ENCODE measurements around the gene TANC1. TPM values are rescaled to one million over a fixed set of nuclear protein-coding genes. Genes with fewer than 3 reads are reported as not detected.

Gene TANC1
- total and polyA plus RNA-seq, 12 donors: 17.8 to 90.5 (median 70.0) TPM

GRCh38 chr2:159069229-159069628, 100.8 kb downstream of the TANC1 start:
- ATAC-seq (peak in 4 of 8 donors; percentile 35 to 54 (median 39)), DNase-seq (no peak)
- Histone ChIP-seq H3K4me1 (peaks cover 0 to 59% (median 33%) of the 10 kb centered on the region in 9 donors), H3K4me3 (no peak overlapping the region), H3K27me3 (no peaks in the 10 kb centered on the region), H3K9me3 (no peaks in the 10 kb centered on the region), H3K27ac (peak overlapping the region in 9 of 10 donors; percentile 3 to 80 (median 49)), H3K36me3 (peaks cover 0 to 19% (median 6%) of the 10 kb centered on the region in 9 donors)
- intact Hi-C loops (cut with DNase I): no loop called here
- TF ChIP-seq CTCF (IDR thresholded peaks at IDR 0.05): no peak
- 36 to 54% methylated on average over 2 of the region's 2 CpGs for WGBS, 2 donors

- TF ChIP-seq CTCF (IDR thresholded peaks at IDR 0.05): no peak
- H3K4me1 ChIP-seq: peaks cover 0 to 57% (median 25%) of the 10 kb centered on the region in 9 donors
- intact Hi-C loops (cut with DNase I): loop anchor here in 1 of 10 donors (5.0 kb wide), 1 partner anchor 47 kb away; no protein-coding TSS in a partner anchor
Observed at GRCh38 chr2:159070235-159070634, 101.8 kb downstream of the TANC1 start.

GRCh38 chr2:159071190-159071915, 102.9 kb downstream of the TANC1 start:
- intact Hi-C loops (cut with DNase I): loop anchor here in 1 of 10 donors (5.0 kb wide), 1 partner anchor 46 kb away; no protein-coding TSS in a partner anchor
- no peak overlapping the region for H3K27ac ChIP-seq
- H3K4me3 ChIP-seq: no peak overlapping the region
- ATAC-seq: no peak
- DNase-seq: no peak
- H3K27me3 ChIP-seq: no peaks in the 10 kb centered on the region
- peaks cover 3 to 58% (median 29%) of the 10 kb centered on the region in 9 donors for H3K4me1 ChIP-seq
- WGBS, 2 donors: 70 to 90% methylated on average over 2 of the region's 2 CpGs
- peaks cover 0 to 11% (median 4%) of the 10 kb centered on the region in 9 donors for H3K36me3 ChIP-seq
- no peaks in the 10 kb centered on the region for H3K9me3 ChIP-seq
- TF ChIP-seq CTCF (IDR thresholded peaks at IDR 0.05): peak in 1 of 9 donors; percentile 6

More at GRCh38 chr2:159070235-159070634, 101.8 kb downstream of the TANC1 start:
- 44 to 71% methylated on average over 2 of the region's 2 CpGs for WGBS, 2 donors
- Histone ChIP-seq H3K27ac (peak overlapping the region in 7 of 10 donors; percentile 27 to 80 (median 49)), H3K4me3 (no peak overlapping the region), H3K27me3 (no peaks in the 10 kb centered on the region), H3K36me3 (peaks cover 0 to 19% (median 6%) of the 10 kb centered on the region in 9 donors), H3K9me3 (no peaks in the 10 kb centered on the region)
- no peak for ATAC-seq
- no peak for DNase-seq

- whole genome bisulfite sequencing, 2 donors: 70 to 73% methylated on average over 2 of the region's 2 CpGs
Observed at GRCh38 chr2:159072795-159073194, 104.4 kb downstream of the TANC1 start.

More at GRCh38 chr2:159072795-159073194, 104.4 kb downstream of the TANC1 start:
- ATAC-seq (no peak), DNase-seq (no peak)
- no peak overlapping the region for H3K4me3 ChIP-seq
- peaks cover 3 to 64% (median 33%) of the 10 kb centered on the region in 9 donors for H3K4me1 ChIP-seq
- no peak for TF ChIP-seq CTCF (IDR thresholded peaks at IDR 0.05)
- intact Hi-C loops (cut with DNase I): loop anchor here in 1 of 10 donors (5.0 kb wide), 1 partner anchor 45 kb away; no protein-coding TSS in a partner anchor
- H3K36me3 ChIP-seq: peaks cover 0 to 4% (median 0%) of the 10 kb centered on the region in 9 donors
- peak overlapping the region in 1 of 10 donors; percentile 32 for H3K27ac ChIP-seq
- no peaks in the 10 kb centered on the region for H3K27me3 ChIP-seq
- H3K9me3 ChIP-seq: no peaks in the 10 kb centered on the region
